Measurements from ENCODE around the gene UNC45A.

The UNC45A gene

DNA sequence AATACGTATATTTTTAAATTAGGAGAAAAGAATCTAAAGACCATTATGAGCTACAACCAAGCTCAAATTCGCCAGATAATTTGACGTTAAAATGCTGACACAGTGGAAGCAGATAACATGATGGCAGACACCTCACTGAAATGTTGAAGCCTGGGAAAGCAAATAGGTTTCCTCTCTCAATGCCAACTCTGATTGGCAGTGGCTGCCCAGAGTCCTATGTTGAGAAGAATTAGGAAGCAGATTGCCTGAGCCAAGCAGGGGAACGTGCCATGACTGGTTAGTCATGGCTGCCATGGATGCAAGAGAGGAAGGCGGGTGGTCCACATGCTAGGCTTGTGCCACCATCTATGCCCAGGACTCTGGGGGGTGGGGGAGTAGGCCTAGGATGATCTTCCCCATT is 3.2 kb downstream of the UNC45A start:
- H3K9me3 ChIP-seq (ENCODE audit: control insufficient read depth in 1 of 2, low read length in 2 of 2): no peaks in the 10 kb centered on the region
- H3K36me3 ChIP-seq (ENCODE audit: control insufficient read depth in 1 of 2, insufficient read depth in 2 of 2, low read length in 2 of 2): peaks cover 35 to 39% of the 10 kb centered on the region in 2 donors
- no peak overlapping the region for H3K4me3 ChIP-seq (ENCODE audit: low read depth in 1 of 2, low read length in 2 of 2)
- peaks cover 13 to 21% of the 10 kb centered on the region in 2 donors for H3K4me1 ChIP-seq (ENCODE audit: control insufficient read depth in 1 of 2, insufficient read depth in 2 of 2, low read length in 2 of 2)
- H3K27ac ChIP-seq (ENCODE audit: low read length): no peak overlapping the region
- no peaks in the 10 kb centered on the region for H3K27me3 ChIP-seq (ENCODE audit: low read depth, low read length)

- H3K4me1 ChIP-seq (ENCODE audit: control insufficient read depth in 1 of 2, insufficient read depth in 2 of 2, low read length in 2 of 2): peaks cover 9 to 12% of the 10 kb centered on the region in 2 donors
- no peaks in the 10 kb centered on the region for H3K9me3 ChIP-seq (ENCODE audit: control insufficient read depth in 1 of 2, low read length in 2 of 2)
- H3K27me3 ChIP-seq (ENCODE audit: low read depth, low read length): no peaks in the 10 kb centered on the region
- H3K36me3 ChIP-seq (ENCODE audit: control insufficient read depth in 1 of 2, insufficient read depth in 2 of 2, low read length in 2 of 2): peaks cover 46 to 54% of the 10 kb centered on the region in 2 donors
- H3K27ac ChIP-seq (ENCODE audit: low read length): no peak overlapping the region
- no peak overlapping the region for H3K4me3 ChIP-seq (ENCODE audit: low read depth in 1 of 2, low read length in 2 of 2)
Measured at GRCh38 chr15:90939756-90940155, 4.7 kb downstream of the UNC45A start.

DNA sequence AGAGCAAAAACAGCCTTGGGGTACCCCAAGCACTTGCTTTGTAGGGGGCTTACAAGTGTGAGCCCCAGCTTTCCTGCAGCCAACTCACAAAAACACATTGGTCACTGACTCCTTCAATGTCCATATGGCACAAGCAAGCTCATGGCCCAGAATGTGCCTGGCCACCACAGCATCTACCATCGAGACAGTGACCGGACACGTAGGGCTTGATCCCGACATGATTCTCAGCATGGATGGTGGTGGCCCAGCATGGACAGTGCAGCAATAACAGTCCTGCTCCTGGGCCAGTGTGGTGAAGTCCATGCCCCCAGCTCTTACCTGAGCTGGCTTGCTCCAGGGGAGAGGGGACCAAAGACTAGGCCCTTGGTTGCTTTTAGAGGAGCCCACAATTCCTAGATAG is 6.0 kb downstream of the UNC45A start:
- H3K27me3 ChIP-seq (ENCODE audit: low read depth, low read length): no peaks in the 10 kb centered on the region
- peaks cover 51 to 61% of the 10 kb centered on the region in 2 donors for H3K36me3 ChIP-seq (ENCODE audit: control insufficient read depth in 1 of 2, insufficient read depth in 2 of 2, low read length in 2 of 2)
- H3K27ac ChIP-seq (ENCODE audit: low read length): no peak overlapping the region
- no peaks in the 10 kb centered on the region for H3K9me3 ChIP-seq (ENCODE audit: control insufficient read depth in 1 of 2, low read length in 2 of 2)
- peaks cover 5% of the 10 kb centered on the region in 2 donors for H3K4me1 ChIP-seq (ENCODE audit: control insufficient read depth in 1 of 2, insufficient read depth in 2 of 2, low read length in 2 of 2)
- H3K4me3 ChIP-seq (ENCODE audit: low read depth in 1 of 2, low read length in 2 of 2): no peak overlapping the region

DNA sequence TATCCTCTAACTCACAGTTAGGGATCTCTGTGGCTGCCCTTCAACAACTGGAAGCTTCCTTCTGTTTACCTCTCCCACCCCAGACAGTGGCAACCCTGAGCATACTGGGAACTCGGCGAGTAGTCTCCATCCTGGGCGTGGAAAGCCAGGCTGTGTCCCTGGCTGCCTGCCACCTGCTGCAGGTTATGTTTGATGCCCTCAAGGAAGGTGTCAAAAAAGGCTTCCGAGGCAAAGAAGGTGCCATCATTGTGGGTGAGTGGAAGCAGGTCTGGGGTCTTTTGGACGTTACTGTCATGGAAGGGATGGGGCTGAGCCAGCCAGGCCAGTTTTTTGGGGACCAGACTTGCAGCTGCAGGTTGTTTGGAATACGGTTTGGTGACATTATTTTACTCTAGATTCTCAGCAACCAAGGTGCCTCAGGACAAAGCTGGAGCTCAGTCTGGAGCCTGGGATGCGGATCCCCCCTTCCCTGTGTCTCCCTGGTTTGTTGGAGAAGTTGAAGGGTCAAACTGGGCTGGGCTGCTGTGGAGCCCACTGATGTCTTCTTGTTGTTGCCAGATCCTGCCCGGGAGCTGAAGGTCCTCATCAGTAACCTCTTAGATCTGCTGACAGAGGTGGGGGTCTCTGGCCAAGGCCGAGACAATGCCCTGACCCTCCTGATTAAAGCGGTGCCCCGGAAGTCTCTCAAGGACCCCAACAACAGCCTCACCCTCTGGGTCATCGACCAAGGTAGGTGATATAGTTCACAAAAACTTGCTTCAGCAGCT is 7.5 kb downstream of the UNC45A start:
- H3K36me3 ChIP-seq (ENCODE audit: control insufficient read depth in 1 of 2, insufficient read depth in 2 of 2, low read length in 2 of 2): peaks cover 64 to 75% of the 10 kb centered on the region in 2 donors
- no peak overlapping the region for H3K27ac ChIP-seq (ENCODE audit: low read length)
- no peaks in the 10 kb centered on the region for H3K27me3 ChIP-seq (ENCODE audit: low read depth, low read length)
- H3K9me3 ChIP-seq (ENCODE audit: control insufficient read depth in 1 of 2, low read length in 2 of 2): no peaks in the 10 kb centered on the region
- no peaks in the 10 kb centered on the region for H3K4me1 ChIP-seq (ENCODE audit: control insufficient read depth in 1 of 2, insufficient read depth in 2 of 2, low read length in 2 of 2)
- H3K4me3 ChIP-seq (ENCODE audit: low read depth in 1 of 2, low read length in 2 of 2): no peak overlapping the region

DNA sequence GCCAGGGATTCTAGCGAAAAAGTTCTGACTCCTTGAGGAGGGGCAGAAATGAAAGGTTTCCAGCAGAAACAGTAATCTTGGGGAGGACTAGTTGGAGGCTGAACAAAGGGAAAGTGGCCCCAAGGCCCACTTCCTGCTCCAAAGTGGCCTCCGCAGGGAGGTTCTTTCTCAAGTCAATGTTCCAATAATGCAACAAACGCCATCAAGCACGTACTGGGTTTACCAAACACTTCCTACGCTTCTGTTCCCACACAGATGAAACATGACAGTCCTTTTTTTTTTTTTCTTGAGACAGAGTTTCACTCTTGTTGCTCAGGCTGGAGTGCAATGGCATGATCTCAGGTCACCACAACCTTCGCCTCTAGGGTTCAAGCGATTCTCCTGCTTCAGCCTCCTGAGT is 10.0 kb downstream of the UNC45A start:
- Histone ChIP-seq H3K4me3 (ENCODE audit: low read depth in 1 of 2, low read length in 2 of 2) (no peak overlapping the region), H3K36me3 (ENCODE audit: control insufficient read depth in 1 of 2, insufficient read depth in 2 of 2, low read length in 2 of 2) (peaks cover 69 to 89% of the 10 kb centered on the region in 2 donors), H3K4me1 (ENCODE audit: control insufficient read depth in 1 of 2, insufficient read depth in 2 of 2, low read length in 2 of 2) (no peaks in the 10 kb centered on the region), H3K27ac (ENCODE audit: low read length) (no peak overlapping the region), H3K27me3 (ENCODE audit: low read depth, low read length) (no peaks in the 10 kb centered on the region), H3K9me3 (ENCODE audit: control insufficient read depth in 1 of 2, low read length in 2 of 2) (no peaks in the 10 kb centered on the region)

DNA sequence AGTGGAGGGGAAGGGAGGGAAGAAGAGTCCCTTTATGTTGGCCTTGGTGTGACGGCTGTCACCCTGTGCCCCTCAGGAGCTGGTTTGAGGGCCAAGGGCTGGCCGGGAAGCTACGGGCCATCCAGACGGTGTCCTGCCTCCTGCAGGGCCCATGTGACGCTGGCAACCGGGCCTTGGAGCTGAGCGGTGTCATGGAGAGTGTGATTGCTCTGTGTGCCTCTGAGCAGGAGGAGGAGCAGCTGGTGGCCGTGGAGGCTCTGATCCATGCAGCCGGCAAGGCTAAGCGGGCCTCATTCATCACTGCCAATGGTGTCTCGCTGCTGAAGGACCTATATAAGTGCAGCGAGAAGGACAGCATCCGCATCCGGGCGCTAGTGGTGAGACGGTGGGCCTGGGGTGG is 11.5 kb downstream of the UNC45A start:
- Histone ChIP-seq H3K4me1 (ENCODE audit: control insufficient read depth in 1 of 2, insufficient read depth in 2 of 2, low read length in 2 of 2) (no peaks in the 10 kb centered on the region), H3K27ac (ENCODE audit: low read length) (no peak overlapping the region), H3K27me3 (ENCODE audit: low read depth, low read length) (no peaks in the 10 kb centered on the region), H3K36me3 (ENCODE audit: control insufficient read depth in 1 of 2, insufficient read depth in 2 of 2, low read length in 2 of 2) (peaks cover 70 to 89% of the 10 kb centered on the region in 2 donors), H3K9me3 (ENCODE audit: control insufficient read depth in 1 of 2, low read length in 2 of 2) (no peaks in the 10 kb centered on the region), H3K4me3 (ENCODE audit: low read depth in 1 of 2, low read length in 2 of 2) (no peak overlapping the region)

DNA sequence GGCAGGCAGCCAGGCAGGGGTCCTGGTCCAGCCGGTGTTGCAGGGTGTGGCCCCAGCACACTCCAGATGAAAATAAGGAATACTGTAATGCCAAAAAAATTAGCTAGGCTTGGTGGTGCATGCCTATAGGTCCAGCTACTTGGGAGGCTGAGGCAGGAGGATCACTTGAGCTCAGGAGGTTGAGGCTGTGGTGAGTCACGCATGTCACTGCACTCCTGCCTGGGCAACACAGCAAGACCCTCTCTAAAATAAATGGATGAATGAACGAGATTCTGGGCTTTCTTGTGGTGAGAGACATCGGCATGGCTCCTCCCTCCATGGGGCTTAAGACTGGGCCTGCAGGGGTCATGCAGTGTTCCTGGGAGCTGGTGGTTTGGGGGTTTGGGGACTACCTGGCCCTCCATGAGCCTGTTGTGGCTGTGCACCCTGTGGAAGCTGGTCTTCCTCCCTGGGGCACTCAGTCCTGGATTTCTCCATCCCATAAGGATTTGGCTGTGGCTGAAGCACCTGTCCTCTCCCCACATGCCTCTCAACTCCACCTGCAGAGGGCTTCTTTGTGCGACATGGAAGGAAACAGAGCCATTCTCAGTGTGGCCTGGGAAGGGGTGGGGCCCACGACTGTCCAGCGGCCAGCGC is 12.0 kb downstream of the UNC45A start:
- no peaks in the 10 kb centered on the region for H3K9me3 ChIP-seq (ENCODE audit: control insufficient read depth in 1 of 2, low read length in 2 of 2)

GRCh38 chr15:90947577-90948357 is 12.7 kb downstream of the UNC45A start:
- Histone ChIP-seq H3K9me3 (ENCODE audit: control insufficient read depth in 1 of 2, low read length in 2 of 2) (no peaks in the 10 kb centered on the region), H3K27me3 (ENCODE audit: low read depth, low read length) (no peaks in the 10 kb centered on the region), H3K36me3 (ENCODE audit: control insufficient read depth in 1 of 2, insufficient read depth in 2 of 2, low read length in 2 of 2) (peaks cover 64 to 92% of the 10 kb centered on the region in 2 donors), H3K4me3 (ENCODE audit: low read depth in 1 of 2, low read length in 2 of 2) (no peak overlapping the region), H3K27ac (ENCODE audit: low read length) (no peak overlapping the region), H3K4me1 (ENCODE audit: control insufficient read depth in 1 of 2, insufficient read depth in 2 of 2, low read length in 2 of 2) (no peaks in the 10 kb centered on the region)

More for the DNA sequence above, 12.0 kb downstream of the UNC45A start:
- Histone ChIP-seq H3K36me3 (ENCODE audit: control insufficient read depth in 1 of 2, insufficient read depth in 2 of 2, low read length in 2 of 2) (peaks cover 69 to 92% of the 10 kb centered on the region in 2 donors), H3K27ac (ENCODE audit: low read length) (no peak overlapping the region), H3K27me3 (ENCODE audit: low read depth, low read length) (no peaks in the 10 kb centered on the region), H3K4me1 (ENCODE audit: control insufficient read depth in 1 of 2, insufficient read depth in 2 of 2, low read length in 2 of 2) (no peaks in the 10 kb centered on the region), H3K4me3 (ENCODE audit: low read depth in 1 of 2, low read length in 2 of 2) (no peak overlapping the region)

GRCh38 chr15:90948506-90948905 is 13.4 kb downstream of the UNC45A start:
- Histone ChIP-seq H3K36me3 (ENCODE audit: control insufficient read depth in 1 of 2, insufficient read depth in 2 of 2, low read length in 2 of 2) (peaks cover 67 to 92% of the 10 kb centered on the region in 2 donors), H3K4me3 (ENCODE audit: low read depth in 1 of 2, low read length in 2 of 2) (no peak overlapping the region), H3K27ac (ENCODE audit: low read length) (no peak overlapping the region), H3K9me3 (ENCODE audit: control insufficient read depth in 1 of 2, low read length in 2 of 2) (no peaks in the 10 kb centered on the region), H3K27me3 (ENCODE audit: low read depth, low read length) (no peaks in the 10 kb centered on the region), H3K4me1 (ENCODE audit: control insufficient read depth in 1 of 2, insufficient read depth in 2 of 2, low read length in 2 of 2) (no peaks in the 10 kb centered on the region)

GRCh38 chr15:90949979-90950675 is 15.0 kb downstream of the UNC45A start:
- Histone ChIP-seq H3K27ac (ENCODE audit: low read length) (no peak overlapping the region), H3K9me3 (ENCODE audit: control insufficient read depth in 1 of 2, low read length in 2 of 2) (no peaks in the 10 kb centered on the region), H3K4me1 (ENCODE audit: control insufficient read depth in 1 of 2, insufficient read depth in 2 of 2, low read length in 2 of 2) (peaks cover 0 to 2% of the 10 kb centered on the region in 2 donors), H3K27me3 (ENCODE audit: low read depth, low read length) (no peaks in the 10 kb centered on the region), H3K4me3 (ENCODE audit: low read depth in 1 of 2, low read length in 2 of 2) (no peak overlapping the region), H3K36me3 (ENCODE audit: control insufficient read depth in 1 of 2, insufficient read depth in 2 of 2, low read length in 2 of 2) (peaks cover 55 to 81% of the 10 kb centered on the region in 2 donors)

DNA sequence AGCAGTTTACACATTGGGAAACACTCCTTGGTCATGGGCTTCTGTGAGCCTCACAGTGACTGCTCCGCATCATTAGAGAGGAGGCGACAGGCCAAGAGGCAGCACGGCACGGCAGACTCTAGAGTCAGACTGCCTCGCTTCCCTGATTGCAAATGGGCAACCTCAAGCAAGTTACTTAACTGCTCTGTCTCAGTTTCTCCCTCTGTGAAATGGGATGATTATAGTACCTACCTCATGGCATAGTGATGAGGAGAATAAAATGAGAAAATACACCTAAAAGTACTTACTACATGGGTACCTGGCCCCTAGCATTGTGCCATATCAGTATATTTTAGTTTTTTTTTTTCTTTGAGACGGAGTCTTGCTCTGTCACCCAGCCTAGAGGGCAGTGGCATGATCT is 15.6 kb downstream of the UNC45A start:
- Histone ChIP-seq H3K4me3 (ENCODE audit: low read depth in 1 of 2, low read length in 2 of 2) (no peak overlapping the region), H3K27ac (ENCODE audit: low read length) (no peak overlapping the region), H3K9me3 (ENCODE audit: control insufficient read depth in 1 of 2, low read length in 2 of 2) (no peaks in the 10 kb centered on the region), H3K27me3 (ENCODE audit: low read depth, low read length) (no peaks in the 10 kb centered on the region), H3K4me1 (ENCODE audit: control insufficient read depth in 1 of 2, insufficient read depth in 2 of 2, low read length in 2 of 2) (peaks cover 2 to 7% of the 10 kb centered on the region in 2 donors), H3K36me3 (ENCODE audit: control insufficient read depth in 1 of 2, insufficient read depth in 2 of 2, low read length in 2 of 2) (peaks cover 54 to 78% of the 10 kb centered on the region in 2 donors)

Data from muscle layer of duodenum (tissue), 2 donors.